A172 (cell line): ENCODE measurements around the gene ERVFRD-1. TPM values are rescaled to one million over a fixed set of nuclear protein-coding genes. Genes with fewer than 3 reads are reported as not detected.
A peak's percentile ranks its signal among the peaks of the same experiment; 100 is the strongest.
"Not testable (repeated sequence)": the region's sequence is repeated elsewhere in the genome, so short reads cannot be mapped to it uniquely, and the experiment has no call there.

Source experiments
- DNase-seq: peaks from one replicate; pipeline ENCODE4 v3.0.0-alpha.2; 2015; ENCODE audit warnings: low spot score
- total RNA-seq: library from RNA; depleted of rRNA; stranded (reverse); fragments of >200 nt; shearing (Covaris generic); gene quantifications from 2 replicates; pipeline ENCODE4 v1.2.3, GENCODE V29; 2014

The ERVFRD-1 gene
- total RNA-seq, 1 experiment from 2014 or later = not detected

- not testable (repeated sequence) for DNase-seq
These were observed 20.4 kb downstream of the ERVFRD-1 start for GRCh38 chr6:11091141-11091540.

DNA sequence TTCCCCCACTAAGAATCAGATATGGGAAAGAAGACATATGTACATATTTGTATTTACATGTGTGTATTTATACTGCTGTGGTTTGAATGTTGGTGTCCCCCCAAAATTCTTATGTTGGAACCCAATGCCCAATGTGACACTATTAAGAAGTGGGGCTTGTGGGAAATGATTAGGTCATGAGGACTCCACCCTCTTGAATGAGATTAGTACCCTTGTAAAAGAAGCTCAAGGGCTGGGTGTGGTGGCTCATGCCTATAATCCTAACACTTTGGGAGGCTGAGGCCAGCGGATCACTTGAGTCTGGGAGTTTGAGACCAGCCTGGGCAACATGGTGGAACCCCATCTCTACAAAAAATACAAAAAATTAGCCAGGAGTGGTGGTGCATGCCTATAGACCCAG, 21.8 kb downstream of the ERVFRD-1 start:
- no peak for DNase-seq

DNA sequence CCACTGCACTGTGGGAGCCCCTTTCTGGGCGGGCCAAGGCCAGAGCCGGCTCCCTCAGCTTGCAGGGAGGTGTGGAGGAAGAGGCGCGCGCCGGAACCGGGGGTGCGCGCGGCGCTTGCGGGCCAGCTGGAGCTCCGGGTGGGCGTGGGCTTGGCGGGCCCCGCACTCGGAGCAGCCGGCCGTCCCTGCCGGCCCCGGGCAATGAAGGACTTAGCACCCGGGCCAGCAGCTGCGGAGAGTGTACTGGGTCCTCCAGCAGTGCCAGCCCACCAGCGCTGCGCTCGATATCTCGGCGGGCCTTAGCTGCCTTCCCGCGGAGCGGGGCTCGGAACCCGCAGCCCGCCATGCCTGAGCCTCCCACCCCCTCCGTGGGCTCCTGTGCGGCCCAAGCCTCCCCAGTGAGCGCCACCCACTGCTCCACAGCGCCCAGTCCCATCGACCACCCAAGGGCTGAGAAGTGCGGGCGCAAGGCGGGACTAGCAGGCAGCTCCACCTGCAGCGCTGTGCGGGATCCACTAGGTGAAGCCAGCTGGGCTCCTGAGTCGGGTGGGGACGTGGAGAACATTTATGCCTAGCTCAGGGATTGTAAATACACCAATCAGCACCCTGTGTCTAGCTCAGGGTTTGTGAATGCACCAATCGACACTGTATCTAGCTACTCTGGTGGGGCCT, 24.2 kb downstream of the ERVFRD-1 start:
- DNase-seq = not testable (repeated sequence)

- peak; percentile 37 for DNase-seq
These were observed 25.6 kb downstream of the ERVFRD-1 start for GRCh38 chr6:11085758-11086435.

GRCh38 chr6:11083956-11084355, 27.6 kb downstream of the ERVFRD-1 start:
- DNase-seq = no peak

DNA sequence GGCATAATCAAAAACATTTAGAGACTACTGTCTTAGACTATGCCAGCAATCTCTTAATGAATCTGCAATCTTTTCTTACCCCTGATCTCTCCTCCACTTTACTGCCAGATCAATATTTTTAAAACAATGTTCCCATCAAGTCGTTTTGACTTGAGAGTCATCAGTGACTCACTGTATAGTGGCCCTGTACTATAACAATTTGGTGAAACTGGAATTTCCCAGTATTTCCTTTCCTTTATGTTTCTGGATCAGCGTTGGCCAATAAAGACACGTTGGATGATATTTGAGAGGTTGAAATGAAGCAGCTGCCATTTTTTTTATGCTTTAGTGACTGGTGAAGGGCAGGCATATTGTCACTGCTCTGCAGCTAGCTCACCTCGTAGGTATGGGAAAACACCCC, 28.0 kb downstream of the ERVFRD-1 start:
- DNase-seq = peak; percentile 10

- no peak for DNase-seq
These were observed 31.2 kb downstream of the ERVFRD-1 start for GRCh38 chr6:11080296-11080695.

DNA sequence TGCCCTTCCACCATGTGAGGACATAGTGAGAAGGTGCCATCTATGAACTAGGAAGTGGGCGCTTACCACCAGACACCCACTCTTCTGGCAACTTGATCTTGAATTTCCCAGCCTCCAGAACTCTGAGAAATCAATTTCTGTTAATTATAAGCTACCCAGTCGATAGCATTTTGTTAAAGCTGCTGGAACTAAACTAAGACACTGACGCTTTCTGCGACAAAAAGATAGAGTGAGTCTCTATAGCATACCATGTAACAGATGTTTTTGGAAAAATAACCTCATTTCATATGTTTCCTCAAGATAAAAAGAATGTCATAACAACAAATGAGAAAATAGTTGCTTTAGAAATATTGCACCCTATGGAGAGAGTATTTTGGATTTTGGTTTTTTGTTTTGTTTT, 33.3 kb downstream of the ERVFRD-1 start:
- no peak for DNase-seq

DNA sequence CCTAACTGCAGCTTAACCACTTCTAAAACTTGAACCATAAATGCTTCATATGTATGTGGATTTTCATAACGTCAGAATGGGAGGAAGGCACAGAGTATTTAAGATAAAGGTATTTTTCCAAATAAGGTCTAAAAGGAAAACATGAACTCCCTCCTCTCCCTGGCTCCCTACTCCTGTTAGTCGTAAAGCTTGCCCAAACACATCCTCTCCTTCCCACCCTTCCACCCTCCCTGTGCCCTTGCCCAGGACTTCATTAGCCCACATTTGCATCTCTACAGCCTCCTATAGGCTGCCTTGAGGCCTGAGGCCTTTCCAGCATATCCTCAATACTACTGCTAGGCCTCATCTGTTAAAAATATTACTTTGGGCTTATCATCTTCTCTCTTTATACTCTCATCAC, 35.0 kb downstream of the ERVFRD-1 start:
- no peak for DNase-seq

GRCh38 chr6:11072101-11072500, 39.4 kb downstream of the ERVFRD-1 start:
- DNase-seq = peak; percentile 15

DNA sequence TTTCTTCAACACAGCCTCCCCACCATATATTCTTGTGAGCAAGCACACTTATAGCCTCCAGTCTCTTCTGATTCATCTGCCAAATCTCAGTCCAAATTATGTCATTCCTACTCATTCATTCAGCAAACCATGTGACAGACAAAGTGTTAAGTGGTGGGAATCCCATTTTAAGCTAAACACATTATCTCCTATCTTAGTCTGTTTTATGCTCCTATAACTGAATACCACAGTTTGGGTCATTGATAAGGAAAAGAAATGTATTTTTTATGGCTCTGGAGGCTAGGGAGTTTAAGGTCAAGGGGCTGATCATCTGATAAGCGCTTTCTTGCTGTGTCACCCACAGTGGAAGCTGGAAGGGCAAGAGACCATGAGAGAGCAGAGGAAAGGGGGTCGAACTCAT, 41.8 kb downstream of the ERVFRD-1 start:
- DNase-seq = peak; percentile 4

DNA sequence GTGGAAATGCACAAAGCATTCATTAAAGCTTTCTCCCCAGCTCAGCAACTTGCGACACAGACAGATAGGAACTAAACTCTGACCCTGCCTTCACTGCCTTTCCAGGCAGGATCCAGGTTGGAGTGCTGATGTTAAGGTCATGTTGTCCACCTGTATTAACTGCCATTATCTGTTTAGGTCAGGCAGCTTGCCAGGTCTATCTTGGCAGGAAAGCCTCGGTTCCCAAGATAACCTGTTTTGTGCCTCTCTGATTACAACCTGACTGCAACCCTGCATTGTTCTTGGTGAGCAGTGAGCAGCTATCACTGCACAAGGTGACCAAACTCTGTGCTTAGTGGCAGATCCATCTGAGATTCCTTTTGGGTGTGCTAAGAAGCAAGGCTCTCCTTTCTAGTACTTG, 44.2 kb downstream of the ERVFRD-1 start:
- DNase-seq = no peak

DNA sequence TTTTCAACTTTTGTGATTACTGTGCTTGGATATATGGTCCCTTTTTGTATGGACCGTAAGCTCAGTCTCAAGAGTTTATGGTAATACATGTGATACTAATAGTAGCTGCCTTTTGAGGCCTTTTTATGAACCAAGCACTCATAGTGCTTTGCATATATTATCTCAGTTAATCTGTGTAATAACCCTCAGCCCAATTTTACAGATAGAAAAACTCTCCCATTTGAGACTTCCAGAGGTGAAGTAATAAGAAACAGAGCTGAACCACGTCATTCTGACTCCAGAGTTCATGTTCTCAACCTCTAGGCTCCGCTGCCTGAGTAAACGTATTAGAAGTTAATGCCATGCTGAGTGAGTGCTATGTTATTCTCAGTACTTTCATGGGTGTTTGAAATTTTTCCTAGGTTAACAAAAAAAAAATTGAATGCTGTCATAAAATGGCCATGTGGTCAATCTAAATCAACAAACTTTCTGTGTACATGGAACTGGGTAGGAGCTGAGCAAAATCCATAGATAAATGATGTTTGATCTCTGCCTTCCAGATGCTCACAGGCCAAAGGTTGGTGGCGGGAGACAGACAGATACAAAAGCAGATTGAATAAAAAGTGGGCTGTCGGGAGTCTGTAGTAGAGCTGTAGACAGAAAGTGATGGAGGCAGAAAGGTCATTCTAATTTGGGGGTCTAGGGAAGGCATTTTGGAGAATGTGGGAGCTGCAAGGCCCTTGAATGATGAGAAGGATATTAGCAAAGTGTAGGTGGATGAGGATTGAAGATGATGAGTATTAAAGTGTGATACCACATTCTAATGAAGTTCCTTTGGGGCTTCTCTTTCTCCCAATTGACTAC, 44.8 kb downstream of the ERVFRD-1 start:
- DNase-seq = no peak

DNA sequence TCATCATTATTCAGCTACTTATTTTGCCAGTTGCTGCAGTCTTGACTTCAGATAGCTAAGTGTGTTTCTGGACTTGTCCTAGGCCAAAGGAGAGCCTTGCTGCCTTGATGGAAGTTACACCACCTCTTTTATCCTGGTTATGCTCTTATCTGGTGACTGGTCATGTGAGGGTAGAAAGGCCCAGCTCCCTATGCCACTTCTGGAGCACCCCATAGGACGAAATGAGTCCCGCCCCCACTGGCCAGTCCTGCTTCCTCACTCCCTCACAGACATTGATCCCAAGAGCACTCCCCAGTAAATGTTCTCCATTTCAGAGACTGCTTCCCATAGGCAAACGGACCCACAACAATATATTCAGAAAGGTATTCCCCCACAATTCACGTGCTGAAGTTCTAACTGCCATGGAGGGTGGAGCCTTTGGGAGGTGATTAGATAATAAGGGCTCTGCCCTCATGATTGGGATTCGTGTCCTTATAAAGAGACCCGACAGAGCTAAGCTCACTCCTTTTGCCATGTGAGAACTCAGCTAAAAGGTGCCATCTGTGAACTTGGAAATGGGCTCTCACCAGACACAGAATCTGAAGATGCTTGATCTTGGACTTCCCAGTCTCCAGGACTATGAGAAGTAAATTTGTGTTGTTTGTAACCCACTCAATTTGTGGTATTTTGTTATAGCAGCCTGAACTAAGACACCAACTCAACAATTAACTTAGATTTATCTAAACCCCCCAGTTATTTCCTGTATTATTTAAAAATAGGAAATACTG, 45.9 kb downstream of the ERVFRD-1 start:
- no peak for DNase-seq

GRCh38 chr6:11064836-11065235, 46.7 kb downstream of the ERVFRD-1 start:
- no peak for DNase-seq

- no peak for DNase-seq
These were observed 48.8 kb downstream of the ERVFRD-1 start for GRCh38 chr6:11062715-11063114.

DNA sequence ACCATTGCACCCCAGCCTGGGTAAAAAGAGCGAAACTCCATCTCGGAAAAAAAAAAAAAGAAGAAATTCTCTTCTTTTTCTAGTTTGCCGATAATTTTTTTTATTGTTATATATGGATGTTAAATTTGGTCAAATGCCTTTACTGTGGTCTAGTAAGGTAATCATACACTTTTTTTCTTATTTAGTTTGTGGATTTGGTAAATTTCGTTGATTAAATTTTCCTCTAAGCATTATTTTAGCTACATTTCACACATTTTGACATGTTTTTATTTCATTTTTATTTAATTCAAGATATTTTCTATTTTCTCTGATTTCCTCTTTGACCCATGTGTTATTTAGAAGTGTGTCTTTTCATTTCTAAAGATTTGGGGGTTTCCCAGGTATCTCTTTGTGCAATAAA, 49.4 kb downstream of the ERVFRD-1 start:
- DNase-seq = no peak

DNA sequence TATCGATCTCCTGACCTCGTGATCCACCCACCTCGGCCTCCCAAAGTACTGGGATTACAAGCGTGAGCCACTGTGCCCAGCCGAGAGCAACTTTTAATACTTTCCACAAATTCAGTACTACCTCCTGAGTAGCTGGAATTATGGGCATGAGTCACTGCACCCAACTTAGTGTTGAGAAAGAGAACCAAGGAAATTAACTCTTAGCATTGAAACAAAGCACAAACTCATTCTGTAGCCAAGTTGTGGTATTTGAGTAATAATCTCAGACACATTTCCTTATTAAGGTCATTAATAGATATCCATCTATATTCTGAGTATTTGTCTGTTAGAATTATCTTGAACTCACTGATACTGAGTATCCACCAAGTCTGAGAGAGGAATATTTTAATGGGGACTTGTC, 53.1 kb downstream of the ERVFRD-1 start:
- no peak for DNase-seq

GRCh38 chr6:11056871-11057270, 54.7 kb downstream of the ERVFRD-1 start:
- DNase-seq = no peak

GRCh38 chr6:11055127-11055627, 56.3 kb downstream of the ERVFRD-1 start:
- DNase-seq = peak; percentile 18

- DNase-seq = no peak
These were observed 56.8 kb downstream of the ERVFRD-1 start for GRCh38 chr6:11054722-11055121.

DNA sequence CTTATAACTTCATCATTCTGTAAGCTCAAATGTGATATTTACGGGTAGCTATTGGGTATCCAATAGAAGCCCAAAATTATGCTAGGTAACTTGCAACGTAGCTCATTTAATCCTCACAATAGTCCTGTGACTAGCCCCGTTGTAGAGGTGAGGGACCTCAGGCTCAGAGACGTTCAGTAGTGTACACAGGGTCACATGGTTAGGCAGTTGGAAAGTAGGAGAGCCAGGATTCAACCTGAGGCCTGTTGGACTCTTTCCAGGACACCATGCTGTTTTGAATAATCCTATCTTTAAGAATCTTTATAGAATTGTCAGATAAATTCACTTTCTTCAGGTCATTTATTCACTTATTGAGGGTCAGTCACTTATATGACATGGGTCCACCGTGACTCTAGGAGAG, 58.2 kb downstream of the ERVFRD-1 start:
- no peak for DNase-seq
